GM10248 (cell line): ENCODE measurements around the gene TXLNB.
A peak's percentile ranks its signal among the peaks of the same experiment; 100 is the strongest.

Experiments
- CTCF ChIA-PET: fragments of 300-600 bp; sonication (Branson Sonifier 250); formaldehyde crosslinking; extraction: SDS; loops from one replicate; lab custom pipeline; 2021; ENCODE audit warnings: antibody characterized with exemption; lab: Yijun Ruan, JAX
- POLR2A ChIA-PET: fragments of 350-650 bp; sonication (Branson Sonifier 250); formaldehyde crosslinking; extraction: SDS; loops from one replicate; lab custom pipeline; 2020; ENCODE audit warnings: antibody characterized with exemption; lab: Yijun Ruan, JAX
- DNase-seq: peaks from one replicate; pipeline ENCODE4 v3.0.0; 2012; ENCODE audit errors: extremely low spot score
- TF ChIP-seq, protein P1 (sequence below): IDR thresholded peaks from 2 replicates; pipeline ENCODE4 v1.5.1; 2012; ENCODE audit warnings: mild to moderate bottlenecking, low read depth; ENCODE audit errors: extremely low read depth, missing control alignments, control extremely low read depth

TXLNB gene

GRCh38 chr6:139335447-139336210, 43.8 kb upstream of the TXLNB start:
- TF ChIP-seq, protein P1, sequence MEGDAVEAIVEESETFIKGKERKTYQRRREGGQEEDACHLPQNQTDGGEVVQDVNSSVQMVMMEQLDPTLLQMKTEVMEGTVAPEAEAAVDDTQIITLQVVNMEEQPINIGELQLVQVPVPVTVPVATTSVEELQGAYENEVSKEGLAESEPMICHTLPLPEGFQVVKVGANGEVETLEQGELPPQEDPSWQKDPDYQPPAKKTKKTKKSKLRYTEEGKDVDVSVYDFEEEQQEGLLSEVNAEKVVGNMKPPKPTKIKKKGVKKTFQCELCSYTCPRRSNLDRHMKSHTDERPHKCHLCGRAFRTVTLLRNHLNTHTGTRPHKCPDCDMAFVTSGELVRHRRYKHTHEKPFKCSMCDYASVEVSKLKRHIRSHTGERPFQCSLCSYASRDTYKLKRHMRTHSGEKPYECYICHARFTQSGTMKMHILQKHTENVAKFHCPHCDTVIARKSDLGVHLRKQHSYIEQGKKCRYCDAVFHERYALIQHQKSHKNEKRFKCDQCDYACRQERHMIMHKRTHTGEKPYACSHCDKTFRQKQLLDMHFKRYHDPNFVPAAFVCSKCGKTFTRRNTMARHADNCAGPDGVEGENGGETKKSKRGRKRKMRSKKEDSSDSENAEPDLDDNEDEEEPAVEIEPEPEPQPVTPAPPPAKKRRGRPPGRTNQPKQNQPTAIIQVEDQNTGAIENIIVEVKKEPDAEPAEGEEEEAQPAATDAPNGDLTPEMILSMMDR, result no peak
- DNase-seq, result no peak
- ChIA-PET CTCF (interaction anchor here (0.7 to 4.5 kb wide), 8 partner anchors 9 to 116 kb away, joined by 3 to 17 read pairs (median 6); no protein-coding TSS in a partner anchor), POLR2A (no interaction called here)

DNA sequence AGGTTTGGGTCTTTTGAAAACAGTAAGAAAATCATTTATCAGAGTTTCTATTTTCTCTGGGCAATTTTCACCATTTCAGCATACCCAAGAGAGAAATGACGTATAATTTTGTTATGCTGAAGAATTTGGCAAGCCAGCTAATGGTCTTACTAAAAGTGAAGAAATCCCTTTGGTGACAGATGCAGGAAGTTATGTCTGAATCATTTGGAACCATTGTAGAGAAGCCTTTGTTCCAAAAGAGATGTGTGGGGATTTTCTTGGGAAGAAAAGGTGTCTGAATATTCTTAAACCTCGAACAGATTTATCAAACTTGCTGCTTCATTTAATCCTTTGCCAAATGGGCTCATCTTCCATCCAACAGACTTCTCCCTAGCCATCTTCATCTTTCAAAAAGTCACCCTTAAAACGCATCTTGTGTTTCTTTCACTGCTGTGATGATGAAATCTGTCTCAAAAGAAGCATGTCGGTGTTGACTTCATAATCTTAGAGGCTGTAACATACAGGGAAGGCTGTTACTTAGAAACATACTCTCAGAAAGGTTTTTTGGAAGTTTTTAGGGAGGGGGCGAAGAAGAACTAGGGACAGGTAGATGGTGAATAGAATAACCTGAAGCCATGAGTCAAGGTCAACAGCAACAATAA, 43.1 kb upstream of the TXLNB start:
- ChIA-PET POLR2A (no interaction called here), CTCF (interaction anchor here (1.3 to 4.5 kb wide), 4 partner anchors 10 to 85 kb away, joined by 3 to 17 read pairs (median 7); no protein-coding TSS in a partner anchor)
- TF ChIP-seq, protein P1, result no peak
- DNase-seq, result no peak

- TF ChIP-seq, protein P1, result no peak
- DNase-seq, result no peak
- ChIA-PET POLR2A (no interaction called here), CTCF (interaction anchor here (1.2 to 2.9 kb wide), 3 partner anchors 10 to 35 kb away, joined by 4 to 15 read pairs (median 7); no protein-coding TSS in a partner anchor)
These were observed 39.2 kb upstream of the TXLNB start for GRCh38 chr6:139330826-139331500.

DNA sequence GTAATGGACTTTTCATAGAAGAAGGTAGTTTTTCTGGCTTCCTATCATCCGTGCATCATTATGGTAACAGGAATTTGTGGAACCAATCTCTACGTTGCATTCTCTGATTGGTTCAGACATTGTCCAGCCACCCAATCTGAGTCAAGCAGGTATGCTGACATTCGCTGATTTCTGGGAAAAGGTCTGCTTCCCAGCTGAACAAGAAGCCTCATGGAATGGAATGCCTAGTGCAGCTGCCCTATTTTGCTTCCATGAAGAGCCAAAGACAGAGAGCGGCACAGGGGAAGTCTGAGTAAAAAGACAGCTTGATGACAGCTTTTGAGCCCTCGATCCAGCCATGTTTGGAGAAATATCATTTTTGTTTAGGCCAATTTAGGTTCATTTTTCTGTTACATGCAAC, 38.5 kb upstream of the TXLNB start:
- TF ChIP-seq, protein P1, result no peak
- CTCF ChIA-PET, result interaction anchor here (1.2 to 2.9 kb wide), 3 partner anchors 9 to 80 kb away, joined by 3 to 15 read pairs (median 4); no protein-coding TSS in a partner anchor
- POLR2A ChIA-PET, result no interaction called here

GRCh38 chr6:139329224-139329623, 37.4 kb upstream of the TXLNB start:
- ChIA-PET CTCF (interaction anchor here (1.2 kb wide), 1 partner anchor 79 kb away, joined by 3 read pairs; no protein-coding TSS in a partner anchor), POLR2A (no interaction called here)
- no peak for DNase-seq
- TF ChIP-seq, protein P1, result no peak

More for the DNA sequence above, 38.5 kb upstream of the TXLNB start:
- no peak for DNase-seq

DNA sequence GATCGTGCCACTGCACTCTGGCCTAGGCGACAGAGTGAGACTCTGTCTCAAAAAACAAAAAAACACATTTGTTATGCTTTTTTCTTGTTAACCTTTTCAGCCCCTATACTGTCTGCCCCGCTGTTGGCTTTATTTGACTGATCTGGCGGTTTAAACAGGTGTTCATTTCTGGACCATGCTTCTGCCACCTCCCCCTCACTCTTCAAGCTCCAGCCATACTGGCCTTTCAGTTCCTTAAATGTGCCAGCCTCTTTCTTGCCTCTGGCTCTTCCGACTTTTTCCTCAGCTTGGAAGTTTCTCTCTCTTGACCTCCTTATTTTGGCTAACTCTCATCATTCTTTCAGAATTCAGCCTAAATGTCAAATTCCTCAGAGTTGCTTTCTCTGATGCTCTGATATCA, 35.2 kb upstream of the TXLNB start:
- ChIA-PET CTCF (interaction anchor here (1.1 to 1.7 kb wide), 3 partner anchors 9 to 42 kb away, joined by 3 to 6 read pairs (median 3); no protein-coding TSS in a partner anchor), POLR2A (no interaction called here)
- TF ChIP-seq, protein P1, result no peak
- DNase-seq, result peak; percentile 19
